Activated T-cell treated with anti-CD3 and anti-CD28 coated beads for 1 hour (primary cell): ENCODE measurements around the gene NACC1.

ENCODE experiments used
- DNase-seq: peaks from one replicate; pipeline ENCODE4 v3.0.0-alpha.2; 2020; ENCODE audit warnings: low read depth

NACC1 gene

DNA sequence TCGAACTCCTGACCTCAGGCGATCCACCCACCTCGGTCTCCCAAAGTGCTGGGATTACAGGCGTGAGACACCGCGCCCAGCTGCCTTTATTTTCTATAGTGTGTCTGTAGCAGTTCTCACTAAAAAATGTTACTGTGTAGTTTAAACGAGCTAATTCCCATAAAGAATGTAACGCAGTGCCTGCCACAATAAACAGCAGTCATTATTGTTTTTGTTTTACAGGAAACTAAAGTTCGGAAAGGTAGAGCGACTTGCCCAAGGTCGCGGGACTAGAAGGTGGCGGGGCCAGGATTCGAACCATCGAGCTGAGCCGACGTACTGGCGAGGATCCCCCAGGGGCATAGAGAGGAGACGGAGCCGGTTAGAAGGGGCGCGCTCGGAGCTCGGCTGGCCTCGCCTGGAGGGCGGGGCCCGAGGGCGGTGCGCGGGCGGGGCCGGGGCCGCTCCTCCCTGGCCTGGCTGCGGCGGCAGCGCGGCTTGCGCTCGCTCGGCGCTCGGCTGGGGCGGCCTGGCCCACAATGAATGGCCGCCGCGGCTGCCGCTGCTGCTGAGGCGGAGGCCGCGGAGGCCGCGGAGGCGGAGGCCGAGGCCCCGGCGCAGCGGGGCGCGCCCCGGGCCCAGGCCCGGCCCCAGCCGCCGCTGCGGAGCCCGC, at the start of gene NACC1:
TSS of gene NACC1 (plus strand) at position 493 of the 652 bp plus-strand sequence. CDS start 16,944 bp downstream, outside the sequence.
- DNase-seq = peak; percentile 80

GRCh38 chr19:13069415-13070359, 48.4 kb upstream of the NACC1 start:
- no peak for DNase-seq

DNA sequence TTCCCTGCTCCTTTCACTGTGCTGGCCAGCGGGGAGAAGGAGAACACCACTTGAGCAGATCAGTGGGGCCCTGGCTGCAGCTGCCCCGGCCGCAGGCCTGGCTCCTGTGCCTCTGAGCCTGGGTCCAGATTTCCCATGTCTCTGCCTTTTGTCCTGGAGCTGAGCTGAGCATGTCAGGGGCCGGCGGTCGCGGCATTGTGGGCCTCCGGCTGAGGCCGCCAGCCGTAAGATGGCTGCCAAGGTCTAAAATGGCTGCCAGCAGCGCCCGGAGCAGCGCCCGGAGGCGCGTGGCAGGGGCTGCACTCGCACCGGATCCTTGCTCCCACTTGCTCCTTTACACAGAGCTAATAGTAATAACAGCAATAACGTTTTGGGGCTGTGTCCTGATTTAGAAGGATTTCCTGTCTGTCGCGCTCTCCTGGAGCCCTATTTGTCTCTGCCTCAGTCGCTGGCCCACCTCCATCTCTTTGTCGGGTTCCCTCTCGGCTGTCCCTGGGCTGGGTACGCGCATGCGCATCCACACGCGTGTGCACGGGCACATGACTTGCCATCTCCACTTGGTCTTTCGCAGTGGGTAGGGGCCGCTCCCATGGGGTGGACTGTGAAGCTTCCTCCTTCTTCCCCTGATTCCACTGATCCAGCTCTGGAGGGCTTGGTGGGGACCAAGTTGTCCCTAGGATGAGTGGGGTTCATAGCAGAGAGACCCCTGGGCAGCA, 47.5 kb upstream of the NACC1 start:
- no peak for DNase-seq

DNA sequence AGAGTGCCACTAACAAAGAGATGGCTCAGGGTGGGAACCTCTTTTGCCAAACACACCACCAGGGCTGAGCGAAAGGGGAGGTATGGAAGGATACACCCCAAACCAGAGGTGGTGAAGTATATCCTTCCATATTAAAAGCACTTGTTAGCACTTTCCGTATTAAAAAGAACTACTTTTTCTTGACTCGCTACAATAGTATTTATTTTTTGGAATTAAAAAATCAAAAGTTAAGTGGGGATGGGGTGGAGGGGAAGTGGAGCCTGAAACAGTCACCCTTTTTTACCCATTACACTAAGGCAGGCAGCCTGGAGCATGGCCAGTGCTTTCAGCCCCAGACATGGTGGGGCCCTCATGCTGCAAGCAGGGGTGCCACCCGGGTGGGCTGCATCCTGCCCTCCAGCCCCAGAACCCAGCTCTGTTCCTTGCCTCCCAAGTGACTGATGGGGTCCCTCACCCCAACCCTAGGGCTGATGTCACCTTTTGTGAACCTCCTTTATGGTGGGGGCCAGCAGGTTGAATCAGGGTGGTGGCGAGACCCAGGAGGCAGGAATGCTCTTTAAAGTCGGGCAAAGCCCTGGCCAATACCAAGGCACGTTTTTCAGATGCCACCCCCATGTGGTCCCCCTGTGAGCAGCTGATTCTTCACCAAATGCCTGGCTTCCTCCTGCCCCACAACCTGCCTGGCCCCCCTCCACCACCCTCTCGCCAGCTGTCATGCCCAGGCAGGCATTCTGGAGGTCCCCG, 46.4 kb upstream of the NACC1 start:
- no peak for DNase-seq

GRCh38 chr19:13072188-13072908, 45.7 kb upstream of the NACC1 start:
- DNase-seq = no peak

GRCh38 chr19:13073263-13073662, 44.8 kb upstream of the NACC1 start:
- no peak for DNase-seq

- DNase-seq = no peak
Measured at GRCh38 chr19:13074378-13074777, 43.7 kb upstream of the NACC1 start.

DNA sequence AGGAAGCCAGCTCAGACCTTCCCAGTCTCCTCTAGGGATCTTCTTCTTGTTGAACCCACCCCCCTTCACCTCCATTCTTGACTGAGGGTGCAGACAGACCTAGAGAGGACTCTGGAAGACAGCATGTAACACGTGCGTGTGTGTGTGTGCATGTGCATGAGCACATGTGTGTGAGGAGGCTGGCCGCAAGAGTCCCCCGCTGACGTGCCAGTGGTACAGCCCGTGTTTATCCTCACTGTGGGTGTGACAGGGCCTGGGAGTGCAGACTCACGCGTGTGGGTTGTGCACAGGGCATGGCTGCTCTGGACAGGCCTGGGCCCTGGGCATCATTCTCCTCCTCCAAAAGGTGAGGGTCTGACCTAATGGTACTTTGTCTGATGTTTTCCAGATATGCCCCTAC, 41.7 kb upstream of the NACC1 start:
- no peak for DNase-seq

- DNase-seq = no peak
Measured at GRCh38 chr19:13076787-13077186, 41.3 kb upstream of the NACC1 start.

DNA sequence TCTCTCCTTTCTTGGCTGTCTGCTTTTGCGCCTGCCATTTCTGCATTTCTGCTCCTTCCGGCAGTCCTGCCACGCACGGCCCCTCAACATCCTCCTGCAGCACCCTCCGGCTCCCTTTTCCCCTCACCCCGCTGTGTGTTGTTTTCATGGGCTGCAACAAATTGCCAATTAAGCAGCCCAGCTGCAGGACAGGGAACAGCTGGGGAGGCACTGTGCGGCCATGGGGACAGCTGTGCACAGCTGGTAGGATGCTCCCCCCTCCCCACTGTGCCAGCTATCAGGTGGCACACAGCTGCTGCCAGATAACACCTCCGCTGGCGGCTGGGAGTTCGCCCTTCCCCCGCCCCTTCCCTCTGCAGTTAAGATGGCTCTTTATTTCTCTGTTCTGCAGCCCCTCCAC, 40.8 kb upstream of the NACC1 start:
- DNase-seq = no peak

GRCh38 chr19:13078381-13078780, 39.7 kb upstream of the NACC1 start:
- DNase-seq = no peak

- DNase-seq = no peak
Measured at GRCh38 chr19:13078897-13079541, 39.0 kb upstream of the NACC1 start.

GRCh38 chr19:13079542-13079986, 38.5 kb upstream of the NACC1 start:
- DNase-seq = no peak

DNA sequence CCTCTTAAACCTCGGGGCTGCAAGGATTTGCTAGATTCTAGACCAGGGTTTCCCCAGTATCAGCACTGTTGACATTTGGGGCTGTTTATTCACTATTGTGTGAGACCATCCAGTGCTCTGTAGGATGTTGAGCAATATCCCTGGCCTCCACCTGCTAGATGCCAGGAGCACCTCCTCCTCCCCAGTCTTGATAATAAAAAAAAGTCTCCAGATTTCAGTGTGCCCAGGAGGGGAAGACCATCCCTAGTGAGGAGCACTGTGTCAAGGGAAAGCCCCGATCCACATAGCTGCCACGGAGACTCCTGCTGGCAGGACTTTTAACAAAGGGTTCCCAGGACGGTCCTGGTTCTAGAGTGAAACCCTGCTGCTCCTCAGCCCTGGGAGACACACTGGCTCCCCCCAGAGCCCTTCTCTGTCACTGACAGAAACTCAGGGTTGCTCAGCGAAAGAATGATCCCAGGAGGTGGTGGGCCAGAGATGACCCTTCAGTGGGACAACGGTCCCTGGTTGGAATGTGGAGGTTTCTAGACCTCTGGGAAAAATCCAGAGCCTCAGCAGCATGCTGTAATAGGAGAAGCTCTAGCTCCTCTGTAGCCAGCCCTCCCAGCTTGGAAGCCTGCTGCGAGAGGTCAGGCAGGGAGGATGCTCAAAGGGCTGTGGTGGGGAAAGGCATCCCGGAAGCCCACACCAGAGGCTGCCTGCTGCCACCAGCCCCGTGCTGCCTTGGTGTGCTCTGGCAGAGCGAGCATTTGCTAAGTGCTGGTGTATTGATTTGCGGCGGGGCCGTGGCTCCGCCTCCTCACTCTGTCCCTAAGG, 35.7 kb upstream of the NACC1 start:
- no peak for DNase-seq

- no peak for DNase-seq
Measured at GRCh38 chr19:13083008-13083404, 35.1 kb upstream of the NACC1 start.

DNA sequence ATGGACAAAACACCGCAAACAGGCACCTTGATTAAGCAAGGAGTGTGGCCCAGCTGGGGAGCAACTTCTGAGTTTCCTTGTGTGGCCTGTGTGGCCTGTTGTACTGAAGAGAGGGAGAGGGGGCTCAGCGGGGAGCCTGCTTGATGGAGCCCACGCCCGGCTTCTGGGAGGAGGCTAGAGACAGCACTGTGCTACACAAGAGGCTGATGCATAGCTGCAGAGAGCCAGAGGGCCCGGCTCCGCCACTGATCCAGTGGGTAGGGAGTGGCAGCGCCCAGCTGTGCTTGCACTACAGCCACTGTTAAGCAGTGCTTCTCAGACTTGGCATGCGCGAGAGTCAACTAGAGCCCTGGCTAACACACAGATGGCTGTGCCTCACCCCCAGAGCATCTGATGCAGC, 34.4 kb upstream of the NACC1 start:
- DNase-seq = no peak

DNA sequence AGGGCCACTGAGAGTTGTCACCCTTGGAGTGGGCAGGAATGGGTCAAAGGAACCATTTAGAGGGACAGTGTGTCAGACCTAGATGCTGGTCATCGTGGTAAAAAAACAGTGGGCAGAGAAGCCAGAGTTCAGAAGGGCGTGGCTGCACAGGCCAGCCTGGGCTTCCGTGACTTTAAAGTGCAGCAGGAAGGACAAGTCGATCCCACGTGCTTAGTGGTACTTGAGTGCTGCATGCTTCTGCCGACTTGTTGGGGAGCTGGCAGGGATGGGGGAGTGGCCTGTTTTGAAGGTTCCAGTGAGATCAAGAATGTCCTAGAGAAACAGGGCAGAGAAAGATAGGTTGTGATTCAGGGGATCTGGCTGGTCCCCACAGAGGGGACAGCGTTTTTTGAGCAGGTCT, 32.4 kb upstream of the NACC1 start:
- no peak for DNase-seq

DNA sequence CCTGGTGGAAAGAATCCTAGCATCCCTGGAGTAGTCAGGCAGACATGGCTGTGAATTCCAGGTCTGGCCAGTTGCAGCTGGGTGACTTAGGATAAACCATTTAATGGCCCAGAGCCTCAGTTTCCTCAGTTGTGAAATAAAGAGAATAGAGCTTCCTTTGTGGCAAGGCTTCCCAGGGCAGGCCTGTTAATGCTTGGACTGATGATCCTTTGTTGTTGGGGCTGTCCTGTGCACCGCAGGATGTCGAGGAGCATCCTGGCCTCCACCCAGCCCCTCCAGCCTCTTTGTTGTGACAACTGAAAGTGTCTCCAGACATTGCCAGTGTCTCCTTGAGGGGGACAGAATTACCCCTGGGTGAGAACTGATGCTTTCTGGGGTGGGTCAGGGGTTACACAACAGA, 31.7 kb upstream of the NACC1 start:
- no peak for DNase-seq

DNA sequence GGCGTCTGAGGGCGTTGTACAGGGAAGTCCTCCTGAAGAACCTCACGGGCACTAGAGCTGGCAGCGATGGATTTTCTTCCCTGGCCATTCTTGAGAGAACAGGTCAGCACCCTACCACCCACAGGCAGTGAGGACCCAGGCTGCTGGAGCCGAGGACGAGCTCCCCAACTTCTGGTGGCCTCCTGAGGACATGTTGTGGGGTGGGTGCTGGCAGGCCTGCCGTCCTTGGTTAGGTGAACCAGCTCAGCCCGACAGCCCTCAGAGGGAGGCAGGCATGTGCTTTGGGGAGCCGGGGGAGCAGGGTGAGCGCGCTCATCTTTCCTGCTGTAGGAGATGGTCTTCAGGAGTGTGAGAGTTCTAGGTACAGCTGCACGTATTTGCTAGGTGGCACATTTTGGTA, 30.8 kb upstream of the NACC1 start:
- DNase-seq = no peak
